ENCODE results near the gene RBKS. TPM values are rescaled to one million over a fixed set of nuclear protein-coding genes. Genes with fewer than 3 reads are reported as not detected.
"Not testable (repeated sequence)": the region's sequence is repeated elsewhere in the genome, so short reads cannot be mapped to it uniquely, and the experiment has no call there.

Gene RBKS
- total RNA-seq, 1 donor, result 12.1 TPM

- H3K4me3 ChIP-seq (ENCODE audit: low read length); H3K9me3 ChIP-seq (ENCODE audit: low read depth, low read length); H3K27me3 ChIP-seq (ENCODE audit: insufficient read depth, low read length): not testable (repeated sequence)
- peaks cover 31% of the 10 kb centered on the region for H3K4me1 ChIP-seq (ENCODE audit: insufficient read depth, low read length)
Measured at GRCh38 chr2:27764526-27764925, 125.7 kb downstream of the RBKS start.

GRCh38 chr2:27763907-27764267, 126.3 kb downstream of the RBKS start:
- Histone ChIP-seq H3K9me3 (ENCODE audit: low read depth, low read length) (no peaks in the 10 kb centered on the region), H3K27me3 (ENCODE audit: insufficient read depth, low read length) (no peaks in the 10 kb centered on the region), H3K4me1 (ENCODE audit: insufficient read depth, low read length) (peaks cover 31% of the 10 kb centered on the region), H3K4me3 (ENCODE audit: low read length) (no peak overlapping the region)

GRCh38 chr2:27762951-27763906, 127.0 kb downstream of the RBKS start:
- Histone ChIP-seq H3K27me3 (ENCODE audit: insufficient read depth, low read length) (no peaks in the 10 kb centered on the region), H3K9me3 (ENCODE audit: low read depth, low read length) (no peaks in the 10 kb centered on the region), H3K4me1 (ENCODE audit: insufficient read depth, low read length) (peaks cover 31% of the 10 kb centered on the region), H3K4me3 (ENCODE audit: low read length) (no peak overlapping the region)

DNA sequence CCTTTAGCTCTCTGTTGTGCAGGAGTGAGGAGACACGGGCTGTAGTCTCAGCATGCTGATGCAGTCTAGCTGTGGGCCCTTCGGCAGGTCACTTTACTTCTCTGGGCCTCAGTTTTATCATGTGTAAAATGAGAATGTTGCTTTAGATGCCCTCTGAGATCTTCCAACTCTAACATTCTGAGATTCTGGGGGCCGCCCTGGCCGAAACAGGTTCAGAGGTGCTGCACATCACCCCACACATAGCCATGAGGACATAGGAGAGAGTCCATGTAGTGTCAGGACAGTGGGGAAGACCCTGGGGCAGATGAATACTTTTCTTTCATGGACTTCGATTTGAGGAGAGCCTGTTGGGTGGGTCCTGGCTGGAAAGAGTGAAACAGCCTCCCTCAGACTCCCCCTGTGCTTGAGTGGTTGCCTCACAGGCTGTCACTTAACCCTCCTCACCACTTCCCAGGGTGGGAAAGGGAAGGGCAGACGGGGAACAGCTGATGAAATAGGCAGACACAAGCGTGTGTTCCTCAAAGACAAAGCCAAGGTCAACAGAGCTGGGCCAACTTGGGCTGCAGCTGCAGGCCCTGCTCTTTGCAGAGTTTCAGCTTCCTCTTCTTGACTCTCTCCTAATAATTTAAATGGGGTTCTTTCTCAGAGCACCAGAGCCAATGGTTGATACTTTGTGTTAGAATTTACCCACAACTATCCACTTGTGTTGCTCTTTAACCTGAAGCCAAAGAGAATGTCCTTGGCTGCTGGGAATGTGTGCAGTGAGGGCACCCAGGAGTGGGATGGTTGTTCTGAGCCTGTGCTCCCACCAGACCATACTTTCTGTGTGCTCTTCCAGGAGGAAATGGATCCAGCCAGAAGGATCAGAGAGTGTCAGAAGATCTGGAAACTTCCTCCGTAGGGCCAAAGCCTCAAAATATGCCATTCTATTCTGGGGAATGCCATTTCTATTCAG, 133.4 kb downstream of the RBKS start:
- peaks cover 35% of the 10 kb centered on the region for H3K4me1 ChIP-seq (ENCODE audit: insufficient read depth, low read length)
- no peaks in the 10 kb centered on the region for H3K9me3 ChIP-seq (ENCODE audit: low read depth, low read length)
- no peak overlapping the region for H3K4me3 ChIP-seq (ENCODE audit: low read length)
- H3K27me3 ChIP-seq (ENCODE audit: insufficient read depth, low read length), result no peaks in the 10 kb centered on the region

DNA sequence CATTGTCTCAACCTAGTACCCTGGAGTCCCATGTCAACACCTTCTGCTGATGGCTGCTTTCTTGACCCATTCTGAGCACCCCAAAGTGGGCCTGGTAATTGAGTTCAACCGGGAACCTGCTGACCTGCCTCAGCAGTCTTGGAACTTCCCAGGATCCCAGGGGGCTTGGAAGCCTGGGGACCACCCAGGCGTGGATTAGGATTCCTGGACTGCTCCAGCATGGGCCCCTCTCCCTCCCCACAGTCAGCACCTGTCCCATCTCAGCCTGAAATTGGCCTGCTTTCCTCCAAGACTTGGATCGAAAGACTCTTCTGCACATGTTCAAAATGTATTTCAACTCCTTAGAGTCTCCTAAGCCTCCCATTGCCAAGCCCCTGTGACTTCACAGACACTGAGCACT, 134.1 kb downstream of the RBKS start:
- H3K4me1 ChIP-seq (ENCODE audit: insufficient read depth, low read length), result peaks cover 35% of the 10 kb centered on the region
- H3K27me3 ChIP-seq (ENCODE audit: insufficient read depth, low read length), result no peaks in the 10 kb centered on the region
- H3K9me3 ChIP-seq (ENCODE audit: low read depth, low read length), result no peaks in the 10 kb centered on the region
- H3K4me3 ChIP-seq (ENCODE audit: low read length), result no peak overlapping the region

GRCh38 chr2:27754831-27755230, 135.4 kb downstream of the RBKS start:
- Histone ChIP-seq H3K27me3 (ENCODE audit: insufficient read depth, low read length) (no peaks in the 10 kb centered on the region), H3K9me3 (ENCODE audit: low read depth, low read length) (no peaks in the 10 kb centered on the region), H3K4me3 (ENCODE audit: low read length) (no peak overlapping the region), H3K4me1 (ENCODE audit: insufficient read depth, low read length) (peaks cover 35% of the 10 kb centered on the region)

- H3K27me3 ChIP-seq (ENCODE audit: insufficient read depth, low read length), result no peaks in the 10 kb centered on the region
- peaks cover 35% of the 10 kb centered on the region for H3K4me1 ChIP-seq (ENCODE audit: insufficient read depth, low read length)
- H3K4me3 ChIP-seq (ENCODE audit: low read length), result no peak overlapping the region
- H3K9me3 ChIP-seq (ENCODE audit: low read depth, low read length), result peaks cover 4% of the 10 kb centered on the region
Measured at GRCh38 chr2:27754138-27754588, 136.0 kb downstream of the RBKS start.

- peaks cover 13% of the 10 kb centered on the region for H3K9me3 ChIP-seq (ENCODE audit: low read depth, low read length)
- H3K27me3 ChIP-seq (ENCODE audit: insufficient read depth, low read length), result no peaks in the 10 kb centered on the region
- H3K4me1 ChIP-seq (ENCODE audit: insufficient read depth, low read length), result peaks cover 34% of the 10 kb centered on the region
Measured at GRCh38 chr2:27752551-27753237, 137.5 kb downstream of the RBKS start.

DNA sequence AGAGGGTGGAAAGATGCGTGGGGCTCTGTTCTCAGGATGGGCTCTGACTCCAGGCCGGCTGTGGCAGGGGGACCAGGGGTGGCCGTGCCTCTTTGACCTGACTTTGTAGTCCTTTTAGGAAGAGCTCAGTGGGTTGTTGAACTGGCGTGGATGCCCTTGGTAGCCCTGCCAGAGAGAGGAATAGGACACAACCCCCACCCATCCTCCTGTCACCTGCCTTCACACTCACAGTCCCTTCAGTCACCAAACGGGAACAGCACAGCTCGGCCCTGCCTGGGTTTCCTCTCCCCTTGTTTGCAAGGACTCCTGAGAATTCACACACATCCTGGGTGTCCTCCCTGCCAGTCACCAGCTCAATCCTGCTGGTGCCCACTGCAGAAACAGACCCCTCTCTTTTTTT, 138.8 kb downstream of the RBKS start:
- peaks cover 13% of the 10 kb centered on the region for H3K9me3 ChIP-seq (ENCODE audit: low read depth, low read length)
- H3K4me3 ChIP-seq (ENCODE audit: low read length), result no peak overlapping the region
- no peaks in the 10 kb centered on the region for H3K27me3 ChIP-seq (ENCODE audit: insufficient read depth, low read length)
- H3K4me1 ChIP-seq (ENCODE audit: insufficient read depth, low read length), result peaks cover 20% of the 10 kb centered on the region

More at GRCh38 chr2:27752551-27753237, 137.5 kb downstream of the RBKS start:
- no peak overlapping the region for H3K4me3 ChIP-seq (ENCODE audit: low read length)

- H3K9me3 ChIP-seq (ENCODE audit: low read depth, low read length), result peaks cover 13% of the 10 kb centered on the region
- H3K27me3 ChIP-seq (ENCODE audit: insufficient read depth, low read length), result not testable (repeated sequence)
Measured at GRCh38 chr2:27748803-27749554, 141.2 kb downstream of the RBKS start.

DNA sequence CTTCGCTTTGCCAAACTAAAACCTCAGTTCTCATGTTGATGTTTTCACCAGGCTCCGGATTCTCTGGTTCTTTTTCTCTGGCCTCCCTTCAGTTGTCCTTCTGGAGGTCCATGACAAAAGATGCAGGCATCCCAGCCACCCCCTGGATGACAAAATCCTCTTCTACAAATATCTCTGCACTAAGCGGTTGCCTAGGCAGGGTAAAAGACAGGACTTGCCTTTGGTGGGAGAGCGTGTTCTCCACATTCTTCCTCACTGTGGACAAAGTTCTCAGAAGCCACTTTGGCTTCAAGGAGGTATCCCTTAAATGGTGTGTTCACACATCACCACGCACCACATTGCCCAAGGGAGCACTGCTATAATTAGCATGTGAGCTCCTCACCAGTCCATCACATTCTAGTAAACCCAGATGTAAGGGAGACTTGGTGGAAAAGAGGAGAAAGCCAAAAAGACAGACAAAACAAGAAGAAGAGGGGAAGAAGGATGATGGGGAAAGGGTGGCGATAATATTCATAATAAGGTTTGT, 142.3 kb downstream of the RBKS start:
- no peak overlapping the region for H3K4me3 ChIP-seq (ENCODE audit: low read length)
- peaks cover 13% of the 10 kb centered on the region for H3K9me3 ChIP-seq (ENCODE audit: low read depth, low read length)
- no peaks in the 10 kb centered on the region for H3K27me3 ChIP-seq (ENCODE audit: insufficient read depth, low read length)
- H3K4me1 ChIP-seq (ENCODE audit: insufficient read depth, low read length), result no peaks in the 10 kb centered on the region

More at GRCh38 chr2:27748803-27749554, 141.2 kb downstream of the RBKS start:
- H3K4me1 ChIP-seq (ENCODE audit: insufficient read depth, low read length); H3K4me3 ChIP-seq (ENCODE audit: low read length): not testable (repeated sequence)

DNA sequence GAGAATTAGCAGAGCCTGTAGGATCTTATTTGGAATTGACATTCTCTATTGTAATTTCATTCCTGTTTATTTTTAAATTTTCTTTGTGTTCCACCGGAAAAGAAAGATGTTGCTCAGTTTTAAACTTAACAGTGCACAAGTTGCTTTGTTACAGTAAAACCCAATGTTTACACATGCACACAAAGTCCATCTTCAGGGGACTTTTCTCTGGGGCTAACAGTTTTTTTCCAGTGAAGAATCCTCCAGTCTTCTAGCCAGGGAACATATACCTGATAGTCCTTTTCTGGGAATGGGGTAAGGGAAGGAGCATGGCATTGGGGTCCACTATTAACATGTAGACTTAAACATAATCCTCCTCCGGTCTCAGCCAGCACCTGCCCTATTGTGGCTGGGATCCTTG, 143.9 kb downstream of the RBKS start:
- H3K27me3 ChIP-seq (ENCODE audit: insufficient read depth, low read length), result no peaks in the 10 kb centered on the region
- H3K4me3 ChIP-seq (ENCODE audit: low read length), result no peak overlapping the region

DNA sequence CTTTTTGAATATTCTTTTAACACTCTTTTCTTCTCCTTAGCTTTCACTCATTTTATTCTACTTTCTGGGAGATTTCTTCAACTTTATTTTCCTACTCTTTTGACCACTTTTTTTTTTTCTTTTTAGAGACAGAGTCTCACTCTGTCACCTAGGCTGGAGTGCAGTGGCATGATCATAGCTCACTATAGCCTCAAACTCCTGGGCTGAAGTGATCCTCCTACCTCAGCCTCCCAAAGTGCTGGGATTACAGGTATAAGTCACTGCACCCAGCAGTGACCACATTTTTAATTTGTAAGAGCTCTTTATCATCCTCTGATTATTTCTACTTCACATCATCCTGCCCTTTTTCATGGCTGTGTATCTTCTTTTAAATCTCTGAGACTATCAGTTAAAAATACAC, 144.7 kb downstream of the RBKS start:
- peaks cover 13% of the 10 kb centered on the region for H3K9me3 ChIP-seq (ENCODE audit: low read depth, low read length)
- H3K4me1 ChIP-seq (ENCODE audit: insufficient read depth, low read length); H3K4me3 ChIP-seq (ENCODE audit: low read length); H3K27me3 ChIP-seq (ENCODE audit: insufficient read depth, low read length): not testable (repeated sequence)

More for the DNA sequence above, 143.9 kb downstream of the RBKS start:
- H3K9me3 ChIP-seq (ENCODE audit: low read depth, low read length), result peaks cover 13% of the 10 kb centered on the region
- no peaks in the 10 kb centered on the region for H3K4me1 ChIP-seq (ENCODE audit: insufficient read depth, low read length)

DNA sequence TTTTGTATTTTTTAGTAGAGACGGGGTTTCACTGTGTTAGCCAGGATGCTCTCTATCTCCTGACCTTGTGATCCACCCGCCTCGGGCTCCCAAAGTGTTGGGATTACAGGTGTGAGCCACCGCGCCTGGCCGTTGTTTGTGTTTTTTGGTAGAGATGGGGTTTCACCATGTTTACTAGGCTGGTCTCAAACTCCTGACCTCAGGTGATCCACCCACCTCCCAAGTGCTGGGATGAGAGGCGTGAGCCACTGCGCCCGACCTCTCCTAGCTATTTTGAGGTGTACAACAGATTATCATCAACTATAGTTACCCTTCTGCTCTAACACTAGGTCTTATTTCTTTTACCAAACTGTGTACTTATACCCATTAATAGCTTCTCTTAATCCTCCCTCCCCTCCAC, 147.6 kb downstream of the RBKS start:
- Histone ChIP-seq H3K27me3 (ENCODE audit: insufficient read depth, low read length) (no peaks in the 10 kb centered on the region), H3K4me3 (ENCODE audit: low read length) (no peak overlapping the region), H3K4me1 (ENCODE audit: insufficient read depth, low read length) (no peaks in the 10 kb centered on the region), H3K9me3 (ENCODE audit: low read depth, low read length) (no peaks in the 10 kb centered on the region)

Measured in mononuclear cell (primary cell).